HepG2 (cell line): ENCODE measurements around the gene PLEKHH1. TPM values are rescaled to one million over a fixed set of nuclear protein-coding genes. Genes with fewer than 3 reads are reported as not detected.

Experiments used
- ATAC-seq: fragments of 200-7000 bp; cut with Tn5 transposase; 3 replicates; pipeline ENCODE4 v1.9.1; 2020; ENCODE audit warnings: mild to moderate bottlenecking, moderate library complexity
- BruUV-seq: library from RNA; stranded (reverse); fragments of 400-500 nt; replicated peaks from 2 replicates; lab custom pipeline; 2021; lab: Mats Ljungman, UMichigan
- CTCF ChIA-PET: fragments of 300-600 bp; formaldehyde crosslinking; extraction: SDS; loops from one replicate; lab custom pipeline; 2021; ENCODE audit warnings: low total read pairs, inconsistent platforms, low intra/inter-chr PET ratio; lab: Yijun Ruan, JAX
- POLR2A ChIA-PET: fragments of 350-600 bp; sonication (Branson Sonifier 250); formaldehyde crosslinking; loops from one replicate; lab custom pipeline; 2020; ENCODE audit warnings: antibody characterized with exemption, inconsistent platforms; lab: Yijun Ruan, JAX
- DNase-seq: peaks from one replicate; pipeline ENCODE4 v3.0.0-alpha.2; 2015; ENCODE audit warnings: low spot score
- FAIRE-seq: peaks from 3 replicates; lab custom pipeline; 2011; peaks lifted over from hg19 to GRCh38; lab: Jason Lieb, UNC
- H2AFZ ChIP-seq: one replicate; pipeline ENCODE4 v1.6.1; 2011; ENCODE audit warnings: low read length, inconsistent platforms
- H3K27ac ChIP-seq: fragments of 300-600 bp; 3 replicates; pipeline ENCODE4 v1.8.0; 2011; ENCODE audit warnings: mixed run types, mild to moderate bottlenecking, mixed read lengths, low read length, inconsistent platforms; ENCODE audit not compliant: insufficient read depth; ENCODE audit errors: extremely low read length
- H3K27me3 ChIP-seq, 2 experiments: fragments of 200-600 bp in 1 of 2; 2 replicates in 1 of 2; 3 replicates in 1 of 2; pipeline versions ENCODE4 v1.6.0 to v1.8.0; 2011; ENCODE audit warnings: low read length in 2 of 2, mild to moderate bottlenecking in 2 of 2, moderate library complexity in 2 of 2, inconsistent platforms in 1 of 2; ENCODE audit not compliant: insufficient read depth in 2 of 2, control insufficient read depth in 1 of 2
- H3K36me3 ChIP-seq, 2 experiments: fragments of 200-600 bp in 1 of 2; replicated peaks in 1 of 2; 2 replicates in 1 of 2; 3 replicates in 1 of 2; pipeline versions ENCODE4 v1.5.1 to v1.8.0; 2011; ENCODE audit warnings: low read length in 2 of 2, inconsistent platforms in 1 of 2; ENCODE audit not compliant: insufficient read depth in 2 of 2, control insufficient read depth in 1 of 2
- H3K4me1 ChIP-seq: 2 replicates; pipeline ENCODE4 v1.5.1; 2012; ENCODE audit warnings: low read length, inconsistent platforms; ENCODE audit not compliant: insufficient read depth
- H3K4me2 ChIP-seq: 2 replicates; pipeline ENCODE4 v1.6.0; 2011; ENCODE audit warnings: low read depth, low read length, inconsistent platforms
- H3K4me3 ChIP-seq, 3 experiments: fragments of 200-600 bp in 1 of 3; sonication (generic), shearing (Covaris generic) in 1 of 3; replicated peaks in 1 of 3; 2 replicates each; pipeline ENCODE4 v1.5.1; 2011 to 2016; ENCODE audit warnings: low read length in 3 of 3, inconsistent platforms in 2 of 3, low read depth in 2 of 3, mild to moderate bottlenecking in 2 of 3, control low read depth in 1 of 3, mixed read lengths in 1 of 3; ENCODE audit not compliant: insufficient read depth in 1 of 3
- H3K79me2 ChIP-seq: one replicate; pipeline ENCODE4 v1.6.1; 2011; ENCODE audit warnings: low read length, inconsistent platforms; ENCODE audit not compliant: insufficient read depth
- H3K9ac ChIP-seq: 2 replicates; pipeline ENCODE4 v1.6.0; 2011; ENCODE audit warnings: mild to moderate bottlenecking, low read depth, low read length, inconsistent platforms; ENCODE audit not compliant: insufficient read depth
- H3K9me3 ChIP-seq: 2 replicates; pipeline ENCODE4 v1.5.1; 2012; ENCODE audit warnings: mild to moderate bottlenecking, low read length
- H4K20me1 ChIP-seq: 2 replicates; pipeline ENCODE4 v1.6.0; 2011; ENCODE audit warnings: inconsistent platforms, mild to moderate bottlenecking, low read length, moderate library complexity; ENCODE audit not compliant: insufficient read depth
- ARID2 ChIP-seq: sonication (generic); formaldehyde crosslinking; IDR thresholded peaks from 2 replicates; pipeline ENCODE4 v1.8.1; 2022; ENCODE audit warnings: mild to moderate bottlenecking, missing genetic modification reagents, borderline replicate concordance
- FOXA3 ChIP-seq: IDR thresholded peaks from 2 replicates; pipeline ENCODE4 v1.6.1; 2016; ENCODE audit warnings: missing genetic modification reagents, missing compliant biosample characterization
- FOXC1 ChIP-seq: sonication (generic); formaldehyde crosslinking; IDR thresholded peaks from 2 replicates; pipeline ENCODE4 v1.8.0; 2022; ENCODE audit warnings: mild to moderate bottlenecking, missing genetic modification reagents, borderline replicate concordance
- PHF8 ChIP-seq: sonication (generic); formaldehyde crosslinking; IDR thresholded peaks from 2 replicates; pipeline ENCODE4 v1.5.0; 2020; ENCODE audit warnings: missing genetic modification reagents
- RAD21 ChIP-seq: fragments of 450-650 bp; formaldehyde crosslinking; IDR thresholded peaks from 2 replicates; pipeline ENCODE4 v1.5.0; 2020; ENCODE audit warnings: mild to moderate bottlenecking
- ZBTB1 ChIP-seq: sonication (generic); formaldehyde crosslinking; IDR thresholded peaks from 2 replicates; pipeline ENCODE4 v1.4.0; 2020; ENCODE audit warnings: missing genetic modification reagents, borderline replicate concordance
- ZNF136 ChIP-seq: sonication (generic); formaldehyde crosslinking; IDR thresholded peaks from 2 replicates; pipeline ENCODE4 v1.8.1; 2022; ENCODE audit warnings: low read depth, mild to moderate bottlenecking, moderate library complexity, missing genetic modification reagents
- ZNF256 ChIP-seq: sonication (generic); formaldehyde crosslinking; conservative IDR thresholded peaks from 2 replicates; pipeline ENCODE4 v1.4.0; 2020; ENCODE audit warnings: missing genetic modification reagents
- ZSCAN30 ChIP-seq: sonication (generic); formaldehyde crosslinking; IDR thresholded peaks from 2 replicates; pipeline ENCODE4 v1.5.0; 2020; ENCODE audit warnings: mild to moderate bottlenecking, missing genetic modification reagents
- WGBS: methylation state at CpG from one replicate; pipeline ENCODE4 v1.1.6; 2017; ENCODE audit warnings: low lambda C conversion rate; 5-methylcytosine and 5-hydroxymethylcytosine counted together
- in situ Hi-C: cut with HindIII; loops from 2 replicates; pipeline ENCODE4 v1.10.0; 2017; ENCODE audit warnings: low pct_unique_long_range_greater_than_20kb; ENCODE audit not compliant: extremely low pct_ligation_motif_present
- intact Hi-C: fragments of 100-400 bp; cut with micrococcal nuclease; formaldehyde crosslinking; loops from one replicate; pipeline ENCODE4 v1.10.0; 2022; ENCODE audit not compliant: unreplicated experiment
- polyA plus RNA-seq, 8 experiments: library from polyadenylated mRNA; depleted of rRNA in 3 of 8; stranded (reverse) in 7 of 8; unstranded in 1 of 8; fragments of >200 nt; fragmentation: Illumina TruSeq in 4 of 8; extraction: Trizol in 4 of 8; gene quantifications; 2 replicates each; pipeline versions ENCODE4 v1.2.1 to v1.2.3, GENCODE V29; 2011 to 2016; ENCODE audit warnings: low read depth in 4 of 8, missing spikeins in 1 of 8, mixed read lengths in 1 of 8; ENCODE audit not compliant: insufficient read depth in 1 of 8
- total RNA-seq, 5 experiments: library from RNA; depleted of rRNA; stranded (reverse); fragments of >200 nt; fragmentation: Illumina TruSeq; extraction: Trizol; gene quantifications; 2 replicates each; pipeline ENCODE4 v1.2.3, GENCODE V29; 2016; ENCODE audit warnings: low read depth in 1 of 5

The PLEKHH1 gene
- total and polyA plus RNA-seq, 2 of the 13 experiments (the other 11 are each of a cell fraction or from before 2014, with no cell fraction given): 8.6 to 15.8 TPM

DNA sequence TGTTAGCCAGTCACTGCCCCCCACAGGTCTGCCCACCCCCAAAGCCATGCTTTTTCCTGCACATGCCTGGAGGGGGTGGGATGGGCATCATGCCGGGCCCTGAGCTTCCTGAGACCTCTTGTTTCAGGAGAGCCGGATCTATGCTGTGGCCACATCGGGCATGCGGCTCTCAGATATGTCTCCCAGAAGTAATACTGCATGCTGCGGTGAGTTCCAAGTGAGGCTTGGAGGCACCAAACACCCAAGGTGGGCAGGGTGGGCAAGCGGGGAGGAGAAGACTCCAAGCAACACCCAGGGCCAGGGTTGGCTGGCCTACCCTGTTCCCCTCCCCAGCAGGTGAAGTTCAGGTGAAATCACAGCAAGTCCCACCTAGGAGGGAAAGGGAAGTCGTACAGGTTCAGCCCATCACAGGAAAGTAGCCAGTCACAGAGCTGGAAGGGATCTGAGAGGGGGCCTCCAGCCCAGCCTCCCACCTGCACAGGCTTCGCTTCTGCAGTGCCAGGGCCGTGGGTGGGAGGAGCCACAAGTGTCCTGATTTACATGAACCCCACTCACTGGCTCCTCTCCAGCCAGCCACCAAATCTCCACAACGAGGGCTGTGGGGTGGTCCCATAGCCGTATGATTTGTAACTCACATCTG, 36.0 kb downstream of the PLEKHH1 start:
- DNase-seq (no peak), FAIRE-seq (no peak), ATAC-seq (no peak)
- Histone ChIP-seq H3K27ac (no peak overlapping the region), H3K4me3 (no peak overlapping the region), H4K20me1 (no peaks in the 10 kb centered on the region), H3K4me1 (peaks cover 14% of the 10 kb centered on the region), H2AFZ (no peak overlapping the region), H3K4me2 (no peak overlapping the region), H3K27me3 (no peaks in the 10 kb centered on the region), H3K9ac (no peak overlapping the region), H3K79me2 (no peaks in the 10 kb centered on the region), H3K9me3 (no peaks in the 10 kb centered on the region), H3K36me3 (no peaks in the 10 kb centered on the region)
- no peak for TF ChIP-seq FOXC1
- no peak for TF ChIP-seq ZNF256 (CRISPR knock-in tag)
- no peak for TF ChIP-seq PHF8 (CRISPR knock-in tag)
- TF ChIP-seq RAD21: no peak
- no peak for TF ChIP-seq ZNF136 (CRISPR knock-in tag)
- no TSS peak for BruUV-seq
- ChIA-PET POLR2A (no interaction called here), CTCF (no interaction called here)
- 98% methylated on average over 7 of the region's 11 CpGs for WGBS
- in situ Hi-C loops: loop anchor here (5.0 kb wide), 2 partner anchors 42 to 147 kb away; no protein-coding TSS in a partner anchor
- intact Hi-C loops: no loop called here

DNA sequence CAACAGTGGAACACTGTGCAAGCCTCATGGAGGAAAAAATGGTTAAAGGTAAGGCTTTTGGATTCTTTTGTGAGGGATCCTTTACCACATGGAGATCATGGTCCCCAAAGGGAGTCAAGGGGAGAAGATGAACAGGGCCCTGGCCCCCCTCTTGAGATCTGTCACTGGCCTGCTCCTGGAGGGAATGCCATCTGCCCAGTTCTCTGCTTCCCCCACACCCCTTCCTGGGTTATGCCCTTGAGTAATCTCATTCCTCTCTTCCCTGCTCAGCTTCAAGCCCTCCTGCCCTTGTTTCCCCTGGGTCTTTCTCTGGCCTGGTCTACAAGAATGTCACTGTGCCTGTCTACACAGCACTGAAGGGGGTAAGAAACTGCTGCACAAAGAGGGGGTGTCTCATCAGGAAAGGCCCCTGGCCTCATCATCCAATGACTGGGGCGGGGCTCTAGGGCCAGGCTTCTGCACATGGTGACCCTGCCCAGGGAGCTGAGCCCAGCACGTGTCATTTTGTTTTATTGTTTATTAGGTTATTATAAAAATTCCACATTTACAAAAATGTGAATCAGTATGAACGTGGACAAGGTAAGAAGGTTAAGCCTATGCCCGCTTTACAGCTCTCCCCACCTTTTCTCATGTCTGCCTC, 36.7 kb downstream of the PLEKHH1 start:
- in situ Hi-C loops: loop anchor here (5.0 kb wide), 2 partner anchors 42 to 147 kb away; no protein-coding TSS in a partner anchor
- BruUV-seq: no TSS peak
- Histone ChIP-seq H3K27ac (no peak overlapping the region), H3K9ac (no peak overlapping the region)
- DNase-seq: no peak
- 87% methylated on average over 4 of the region's 4 CpGs for WGBS
- ATAC-seq: no peak
- CTCF ChIA-PET: interaction anchor here (0.6 to 2.7 kb wide), 3 partner anchors 44 to 142 kb away, joined by 3 to 25 read pairs (median 22); no protein-coding TSS in a partner anchor
- no peak for TF ChIP-seq ARID2 (CRISPR knock-in tag)
- no peak for TF ChIP-seq ZBTB1
- TF ChIP-seq FOXA3: no peak
- no peak for TF ChIP-seq ZSCAN30 (CRISPR knock-in tag)
- TF ChIP-seq, all 625 proteins: peak for 0
- Histone ChIP-seq H3K36me3 (no peaks in the 10 kb centered on the region), H3K9me3 (no peaks in the 10 kb centered on the region), H3K4me2 (no peak overlapping the region), H3K79me2 (no peaks in the 10 kb centered on the region), H3K4me3 (no peak overlapping the region), H3K27me3 (no peaks in the 10 kb centered on the region), H4K20me1 (no peaks in the 10 kb centered on the region), H3K4me1 (peaks cover 14% of the 10 kb centered on the region), H2AFZ (no peak overlapping the region)
- intact Hi-C loops: loop anchor here (5.0 kb wide), 1 partner anchor 1212 kb away; no protein-coding TSS in a partner anchor
- no peak for FAIRE-seq
- POLR2A ChIA-PET: no interaction called here
